ENCODE results near the gene IFNA2. TPM values are rescaled to one million over a fixed set of nuclear protein-coding genes. Genes with fewer than 3 reads are reported as not detected.

Gene IFNA2
- total and polyA plus RNA-seq, 2 experiments from 2014 or later, result not detected

- H3K36me3 ChIP-seq (ENCODE audit: insufficient read depth), result no peaks in the 10 kb centered on the region
- H3K9me2 ChIP-seq (ENCODE audit: insufficient read depth), result no peaks in the 10 kb centered on the region
- DNase-seq (ENCODE audit: low spot score) (no peak), ATAC-seq (no peak)
- no peak overlapping the region for H2AFZ ChIP-seq
- Mint-ChIP-seq H3K4me3 (no peak overlapping the region), H3K36me3 (ENCODE audit: low read depth) (no peaks in the 10 kb centered on the region), H3K27ac (no peak overlapping the region), H3K9me3 (no peaks in the 10 kb centered on the region), H3K27me3 (ENCODE audit: insufficient read depth, low read depth, poor library complexity) (peaks cover 2% of the 10 kb centered on the region), H3K4me1 (peaks cover 28% of the 10 kb centered on the region)
- H3K4me1 ChIP-seq (ENCODE audit: insufficient read depth), result peaks cover 20% of the 10 kb centered on the region
- H4K20me1 ChIP-seq (replicated peaks; ENCODE audit: insufficient read depth), result no peaks in the 10 kb centered on the region
- TF ChIP-seq, protein P1, sequence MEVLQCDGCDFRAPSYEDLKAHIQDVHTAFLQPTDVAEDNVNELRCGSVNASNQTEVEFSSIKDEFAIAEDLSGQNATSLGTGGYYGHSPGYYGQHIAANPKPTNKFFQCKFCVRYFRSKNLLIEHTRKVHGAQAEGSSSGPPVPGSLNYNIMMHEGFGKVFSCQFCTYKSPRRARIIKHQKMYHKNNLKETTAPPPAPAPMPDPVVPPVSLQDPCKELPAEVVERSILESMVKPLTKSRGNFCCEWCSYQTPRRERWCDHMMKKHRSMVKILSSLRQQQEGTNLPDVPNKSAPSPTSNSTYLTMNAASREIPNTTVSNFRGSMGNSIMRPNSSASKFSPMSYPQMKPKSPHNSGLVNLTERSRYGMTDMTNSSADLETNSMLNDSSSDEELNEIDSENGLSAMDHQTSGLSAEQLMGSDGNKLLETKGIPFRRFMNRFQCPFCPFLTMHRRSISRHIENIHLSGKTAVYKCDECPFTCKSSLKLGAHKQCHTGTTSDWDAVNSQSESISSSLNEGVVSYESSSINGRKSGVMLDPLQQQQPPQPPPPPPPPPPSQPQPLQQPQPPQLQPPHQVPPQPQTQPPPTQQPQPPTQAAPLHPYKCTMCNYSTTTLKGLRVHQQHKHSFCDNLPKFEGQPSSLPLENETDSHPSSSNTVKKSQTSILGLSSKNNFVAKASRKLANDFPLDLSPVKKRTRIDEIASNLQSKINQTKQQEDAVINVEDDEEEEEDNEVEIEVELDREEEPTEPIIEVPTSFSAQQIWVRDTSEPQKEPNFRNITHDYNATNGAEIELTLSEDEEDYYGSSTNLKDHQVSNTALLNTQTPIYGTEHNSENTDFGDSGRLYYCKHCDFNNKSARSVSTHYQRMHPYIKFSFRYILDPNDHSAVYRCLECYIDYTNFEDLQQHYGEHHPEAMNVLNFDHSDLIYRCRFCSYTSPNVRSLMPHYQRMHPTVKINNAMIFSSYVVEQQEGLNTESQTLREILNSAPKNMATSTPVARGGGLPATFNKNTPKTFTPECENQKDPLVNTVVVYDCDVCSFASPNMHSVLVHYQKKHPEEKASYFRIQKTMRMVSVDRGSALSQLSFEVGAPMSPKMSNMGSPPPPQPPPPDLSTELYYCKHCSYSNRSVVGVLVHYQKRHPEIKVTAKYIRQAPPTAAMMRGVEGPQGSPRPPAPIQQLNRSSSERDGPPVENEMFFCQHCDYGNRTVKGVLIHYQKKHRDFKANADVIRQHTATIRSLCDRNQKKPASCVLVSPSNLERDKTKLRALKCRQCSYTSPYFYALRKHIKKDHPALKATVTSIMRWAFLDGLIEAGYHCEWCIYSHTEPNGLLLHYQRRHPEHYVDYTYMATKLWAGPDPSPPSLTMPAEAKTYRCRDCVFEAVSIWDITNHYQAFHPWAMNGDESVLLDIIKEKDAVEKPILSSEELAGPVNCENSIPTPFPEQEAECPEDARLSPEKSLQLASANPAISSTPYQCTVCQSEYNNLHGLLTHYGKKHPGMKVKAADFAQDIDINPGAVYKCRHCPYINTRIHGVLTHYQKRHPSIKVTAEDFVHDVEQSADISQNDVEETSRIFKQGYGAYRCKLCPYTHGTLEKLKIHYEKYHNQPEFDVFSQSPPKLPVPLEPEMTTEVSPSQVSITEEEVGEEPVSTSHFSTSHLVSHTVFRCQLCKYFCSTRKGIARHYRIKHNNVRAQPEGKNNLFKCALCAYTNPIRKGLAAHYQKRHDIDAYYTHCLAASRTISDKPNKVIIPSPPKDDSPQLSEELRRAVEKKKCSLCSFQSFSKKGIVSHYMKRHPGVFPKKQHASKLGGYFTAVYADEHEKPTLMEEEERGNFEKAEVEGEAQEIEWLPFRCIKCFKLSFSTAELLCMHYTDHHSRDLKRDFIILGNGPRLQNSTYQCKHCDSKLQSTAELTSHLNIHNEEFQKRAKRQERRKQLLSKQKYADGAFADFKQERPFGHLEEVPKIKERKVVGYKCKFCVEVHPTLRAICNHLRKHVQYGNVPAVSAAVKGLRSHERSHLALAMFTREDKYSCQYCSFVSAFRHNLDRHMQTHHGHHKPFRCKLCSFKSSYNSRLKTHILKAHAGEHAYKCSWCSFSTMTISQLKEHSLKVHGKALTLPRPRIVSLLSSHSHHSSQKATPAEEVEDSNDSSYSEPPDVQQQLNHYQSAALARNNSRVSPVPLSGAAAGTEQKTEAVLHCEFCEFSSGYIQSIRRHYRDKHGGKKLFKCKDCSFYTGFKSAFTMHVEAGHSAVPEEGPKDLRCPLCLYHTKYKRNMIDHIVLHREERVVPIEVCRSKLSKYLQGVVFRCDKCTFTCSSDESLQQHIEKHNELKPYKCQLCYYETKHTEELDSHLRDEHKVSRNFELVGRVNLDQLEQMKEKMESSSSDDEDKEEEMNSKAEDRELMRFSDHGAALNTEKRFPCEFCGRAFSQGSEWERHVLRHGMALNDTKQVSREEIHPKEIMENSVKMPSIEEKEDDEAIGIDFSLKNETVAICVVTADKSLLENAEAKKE (CRISPR knock-in tag; IDR thresholded peaks at IDR 0.05), result no peak
- TF ChIP-seq POLR2AphosphoS5 (IDR thresholded peaks at IDR 0.05; ENCODE audit: low read depth) (no peak), ZNF331 (CRISPR knock-in tag; IDR thresholded peaks at IDR 0.05; ENCODE audit: low read depth) (no peak), NANOG (IDR thresholded peaks at IDR 0.05; ENCODE audit: borderline replicate concordance) (no peak), STAT1 (IDR thresholded peaks at IDR 0.05; ENCODE audit: unreplicated experiment) (no peak), CTCF (conservative IDR thresholded peaks at IDR 0.05; ENCODE audit: low read depth in 2 of 2) (no peak), EZH2phosphoT487 (IDR thresholded peaks at IDR 0.05; ENCODE audit: unreplicated experiment) (no peak), CREB1 (CRISPR knock-in tag; IDR thresholded peaks at IDR 0.05; ENCODE audit: low read depth) (no peak), JUNB (IDR thresholded peaks at IDR 0.05; ENCODE audit: unreplicated experiment) (no peak), ZNF114 (CRISPR knock-in tag; IDR thresholded peaks at IDR 0.05) (no peak), ETS1 (IDR thresholded peaks at IDR 0.05) (no peak)
- TF ChIP-seq, protein P2, sequence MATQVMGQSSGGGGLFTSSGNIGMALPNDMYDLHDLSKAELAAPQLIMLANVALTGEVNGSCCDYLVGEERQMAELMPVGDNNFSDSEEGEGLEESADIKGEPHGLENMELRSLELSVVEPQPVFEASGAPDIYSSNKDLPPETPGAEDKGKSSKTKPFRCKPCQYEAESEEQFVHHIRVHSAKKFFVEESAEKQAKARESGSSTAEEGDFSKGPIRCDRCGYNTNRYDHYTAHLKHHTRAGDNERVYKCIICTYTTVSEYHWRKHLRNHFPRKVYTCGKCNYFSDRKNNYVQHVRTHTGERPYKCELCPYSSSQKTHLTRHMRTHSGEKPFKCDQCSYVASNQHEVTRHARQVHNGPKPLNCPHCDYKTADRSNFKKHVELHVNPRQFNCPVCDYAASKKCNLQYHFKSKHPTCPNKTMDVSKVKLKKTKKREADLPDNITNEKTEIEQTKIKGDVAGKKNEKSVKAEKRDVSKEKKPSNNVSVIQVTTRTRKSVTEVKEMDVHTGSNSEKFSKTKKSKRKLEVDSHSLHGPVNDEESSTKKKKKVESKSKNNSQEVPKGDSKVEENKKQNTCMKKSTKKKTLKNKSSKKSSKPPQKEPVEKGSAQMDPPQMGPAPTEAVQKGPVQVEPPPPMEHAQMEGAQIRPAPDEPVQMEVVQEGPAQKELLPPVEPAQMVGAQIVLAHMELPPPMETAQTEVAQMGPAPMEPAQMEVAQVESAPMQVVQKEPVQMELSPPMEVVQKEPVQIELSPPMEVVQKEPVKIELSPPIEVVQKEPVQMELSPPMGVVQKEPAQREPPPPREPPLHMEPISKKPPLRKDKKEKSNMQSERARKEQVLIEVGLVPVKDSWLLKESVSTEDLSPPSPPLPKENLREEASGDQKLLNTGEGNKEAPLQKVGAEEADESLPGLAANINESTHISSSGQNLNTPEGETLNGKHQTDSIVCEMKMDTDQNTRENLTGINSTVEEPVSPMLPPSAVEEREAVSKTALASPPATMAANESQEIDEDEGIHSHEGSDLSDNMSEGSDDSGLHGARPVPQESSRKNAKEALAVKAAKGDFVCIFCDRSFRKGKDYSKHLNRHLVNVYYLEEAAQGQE (IDR thresholded peaks at IDR 0.05; ENCODE audit: unreplicated experiment), result no peak
- H3K4me3 ChIP-seq, result no peak overlapping the region
- H3K79me2 ChIP-seq (replicated peaks; ENCODE audit: insufficient read depth), result no peaks in the 10 kb centered on the region
- no peak overlapping the region for H3K27ac ChIP-seq (ENCODE audit: low read depth)
- no peaks in the 10 kb centered on the region for H3K27me3 ChIP-seq (ENCODE audit: insufficient read depth)
- no peak overlapping the region for H3K4me2 ChIP-seq
- H3F3A ChIP-seq (replicated peaks; ENCODE audit: low read depth), result no peaks in the 10 kb centered on the region
Measured at GRCh38 chr9:21432672-21433425, 47.7 kb upstream of the IFNA2 start.
